Lung (tissue), 12 donors: Measurements from ENCODE around the gene FXYD2. TPM values are rescaled to one million over a fixed set of nuclear protein-coding genes. Genes with fewer than 3 reads are reported as not detected.

Experiments
- ATAC-seq: fragments of 200-7000 bp; cut with Tn5 transposase; one replicate; pipeline ENCODE4 v1.9.1; 2020; ENCODE audit warnings: moderate number of reproducible peaks; ENCODE audit not compliant: insufficient read depth, low FRiP score
- DNase-seq, 3 donors: peaks; one replicate each; pipeline ENCODE4 v3.0.0-alpha.2; 2013 to 2017
- H3K27ac ChIP-seq, 2 donors: one replicate each; pipeline ENCODE4 v1.5.1; 2013; ENCODE audit warnings: mild to moderate bottlenecking in 2 of 2, moderate library complexity in 2 of 2, control low read depth in 1 of 2, inconsistent platforms in 1 of 2, low read depth in 1 of 2, low read length in 1 of 2
- H3K27me3 ChIP-seq, 3 donors: one replicate each; pipeline ENCODE4 v1.5.1; 2013; ENCODE audit warnings: low read length in 2 of 3; ENCODE audit not compliant: control insufficient read depth in 3 of 3, insufficient read depth in 3 of 3
- H3K36me3 ChIP-seq, 4 donors: one replicate each; pipeline ENCODE4 v1.5.1; 2013; ENCODE audit warnings: low read length in 4 of 4, mild to moderate bottlenecking in 1 of 4, moderate library complexity in 1 of 4; ENCODE audit not compliant: control insufficient read depth in 4 of 4, insufficient read depth in 4 of 4
- H3K4me1 ChIP-seq, 5 donors: one replicate each; pipeline ENCODE4 v1.5.1; 2013; ENCODE audit warnings: low read length in 5 of 5, mild to moderate bottlenecking in 2 of 5, moderate library complexity in 1 of 5; ENCODE audit not compliant: control insufficient read depth in 5 of 5, insufficient read depth in 5 of 5
- H3K4me3 ChIP-seq: one replicate; pipeline ENCODE4 v1.5.1; 2013; ENCODE audit warnings: mild to moderate bottlenecking, control low read depth, moderate library complexity
- H3K9ac ChIP-seq, 2 donors: one replicate each; pipeline ENCODE4 v1.5.1; 2013; ENCODE audit warnings: low read length in 2 of 2, control low read depth in 1 of 2; ENCODE audit not compliant: insufficient read depth in 1 of 2
- H3K9me3 ChIP-seq, 4 donors: one replicate each; pipeline ENCODE4 v1.5.1; 2013; ENCODE audit warnings: low read length in 3 of 4, mild to moderate bottlenecking in 1 of 4, moderate library complexity in 1 of 4; ENCODE audit not compliant: control insufficient read depth in 4 of 4, insufficient read depth in 3 of 4
- CTCF ChIP-seq: IDR thresholded peaks from 2 replicates; pipeline ENCODE4 v1.5.1; 2012; ENCODE audit warnings: mild to moderate bottlenecking; ENCODE audit errors: control extremely low read depth, extremely low read depth
- WGBS, 2 donors: extraction: QIAGEN DNeasy Blood & Tissue Kit; methylation state at CpG; one replicate each; pipeline ENCODE4 v1.1.7; 2013; 5-methylcytosine and 5-hydroxymethylcytosine counted together
- polyA plus RNA-seq, 2 donors: library from polyadenylated mRNA; stranded (reverse); fragments of 200-250 nt; gene quantifications; one replicate each; pipeline ENCODE4 v1.2.1, GENCODE V29; 2013
- total RNA-seq, 2 donors: library from RNA; depleted of rRNA in 1 of 2; stranded (reverse); fragments of >200 nt in 1 of 2; gene quantifications; one replicate each; pipeline ENCODE4 v1.2.1, GENCODE V29; 2014 to 2021
- donor health status: control.
- donor health status: control.
- donor health status: Bipolar disorder and iron deficiency.
- donor health status: healthy.
- donor health status: DM: yes; HTN: yes; CAD: no.

FXYD2 gene
- total and polyA plus RNA-seq, 4 donors = 1.6 to 6.9 (median 3.7) TPM

GRCh38 chr11:117852309-117852708 is 27.8 kb upstream of the FXYD2 start:
- Histone ChIP-seq H3K36me3 (peaks cover 0 to 5% (median 2%) of the 10 kb centered on the region in 4 donors), H3K9ac (no peak overlapping the region), H3K27me3 (no peaks in the 10 kb centered on the region), H3K9me3 (peaks cover 0 to 7% (median 2%) of the 10 kb centered on the region in 4 donors), H3K27ac (no peak overlapping the region), H3K4me1 (peaks cover 0 to 63% (median 32%) of the 10 kb centered on the region in 5 donors), H3K4me3 (no peak overlapping the region)
- no peak for TF ChIP-seq CTCF
- 62 to 77% methylated on average over 3 of the region's 3 CpGs for WGBS, 2 donors
- no peak for DNase-seq
- no peak for ATAC-seq

DNA sequence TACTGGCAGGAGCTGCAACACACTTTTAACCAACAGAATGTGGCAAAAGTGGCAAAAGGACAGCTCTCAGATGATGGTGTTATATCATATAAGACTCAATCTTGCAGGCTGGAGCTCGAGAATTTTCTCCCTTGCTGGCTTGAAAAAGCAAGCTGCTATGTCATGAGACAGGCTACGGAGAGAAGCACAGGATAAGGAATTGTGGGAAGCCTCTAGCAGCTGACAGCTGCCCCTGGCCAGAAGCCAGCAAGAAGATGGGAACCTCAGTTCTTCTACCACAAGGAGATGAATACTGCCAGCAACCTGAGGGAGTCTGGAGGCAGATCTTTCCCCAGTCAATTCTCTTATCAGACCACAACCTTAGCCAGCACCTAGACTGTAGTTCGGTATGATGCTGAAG is 27.3 kb upstream of the FXYD2 start:
- 46 to 68% methylated on average over 3 of the region's 3 CpGs for WGBS, 2 donors
- Histone ChIP-seq H3K9me3 (peaks cover 0 to 7% (median 2%) of the 10 kb centered on the region in 4 donors), H3K4me3 (no peak overlapping the region), H3K4me1 (peaks cover 0 to 59% (median 29%) of the 10 kb centered on the region in 5 donors), H3K36me3 (peaks cover 0 to 5% (median 2%) of the 10 kb centered on the region in 4 donors), H3K9ac (no peak overlapping the region), H3K27ac (no peak overlapping the region), H3K27me3 (no peaks in the 10 kb centered on the region)
- ATAC-seq = no peak
- DNase-seq = peak in 2 of 3 donors; percentile 45 to 52
- TF ChIP-seq CTCF = no peak

GRCh38 chr11:117851106-117851505 is 26.6 kb upstream of the FXYD2 start:
- DNase-seq = peak; percentile 62 to 82 (median 76)
- H3K9me3 ChIP-seq = peaks cover 0 to 7% (median 2%) of the 10 kb centered on the region in 4 donors

More at GRCh38 chr11:117851106-117851505, 26.6 kb upstream of the FXYD2 start:
- H3K27me3 ChIP-seq = no peaks in the 10 kb centered on the region
- H3K4me3 ChIP-seq = no peak overlapping the region
- TF ChIP-seq CTCF = no peak
- peaks cover 0 to 5% (median 2%) of the 10 kb centered on the region in 4 donors for H3K36me3 ChIP-seq
- H3K4me1 ChIP-seq = peaks cover 0 to 51% (median 24%) of the 10 kb centered on the region in 5 donors
- WGBS, 2 donors = 71 to 84% methylated on average over 3 of the region's 3 CpGs
- no peak for ATAC-seq
- peak overlapping the region in 1 of 2 donors; percentile 5 for H3K27ac ChIP-seq
- H3K9ac ChIP-seq = no peak overlapping the region
